Measurements from ENCODE around the gene GPR157. TPM values are rescaled to one million over a fixed set of nuclear protein-coding genes. Genes with fewer than 3 reads are reported as not detected.

GPR157 gene
- total and polyA plus RNA-seq, 10 of the 15 experiments (the other 5 are each of a cell fraction or from before 2014, with no cell fraction given), result 0.66 to 15.9 (median 3.1) TPM

- TF ChIP-seq ELK1 (IDR thresholded peaks at IDR 0.05; ENCODE audit: low read depth, low read length) (no peak), RAD51 (IDR thresholded peaks at IDR 0.05) (peak; percentile 49), SP1 (IDR thresholded peaks at IDR 0.05; ENCODE audit: low read depth, low read length) (no peak), MEF2A (IDR thresholded peaks at IDR 0.05; ENCODE audit: insufficient read depth, low read depth, low read length) (0 out of 2 replicates have a peak, but pooled peaks have one; percentile 34), NR2F1 (conservative IDR thresholded peaks at IDR 0.05) (peak; percentile 83), CBX3 (IDR thresholded peaks at IDR 0.05; ENCODE audit: borderline replicate concordance, low read depth) (no peak), PRDM15 (CRISPR knock-in tag; IDR thresholded peaks at IDR 0.05) (no peak), SRF (IDR thresholded peaks at IDR 0.05; ENCODE audit: low read depth in 2 of 2, low read length in 2 of 2) (no peak), TAF1 (IDR thresholded peaks at IDR 0.05; ENCODE audit: borderline replicate concordance, low read depth, low read length) (no peak), MEF2B (IDR thresholded peaks at IDR 0.05; ENCODE audit: partially characterized antibody, poor library complexity, severe bottlenecking) (peak; percentile 86), NFXL1 (IDR thresholded peaks at IDR 0.05; ENCODE audit: borderline replicate concordance) (no peak), ZNF384 (IDR thresholded peaks at IDR 0.05; ENCODE audit: borderline replicate concordance, low read depth, low read length) (no peak), KDM1A (IDR thresholded peaks at IDR 0.05; ENCODE audit: borderline replicate concordance) (no peak)
- TF ChIP-seq, protein P1, sequence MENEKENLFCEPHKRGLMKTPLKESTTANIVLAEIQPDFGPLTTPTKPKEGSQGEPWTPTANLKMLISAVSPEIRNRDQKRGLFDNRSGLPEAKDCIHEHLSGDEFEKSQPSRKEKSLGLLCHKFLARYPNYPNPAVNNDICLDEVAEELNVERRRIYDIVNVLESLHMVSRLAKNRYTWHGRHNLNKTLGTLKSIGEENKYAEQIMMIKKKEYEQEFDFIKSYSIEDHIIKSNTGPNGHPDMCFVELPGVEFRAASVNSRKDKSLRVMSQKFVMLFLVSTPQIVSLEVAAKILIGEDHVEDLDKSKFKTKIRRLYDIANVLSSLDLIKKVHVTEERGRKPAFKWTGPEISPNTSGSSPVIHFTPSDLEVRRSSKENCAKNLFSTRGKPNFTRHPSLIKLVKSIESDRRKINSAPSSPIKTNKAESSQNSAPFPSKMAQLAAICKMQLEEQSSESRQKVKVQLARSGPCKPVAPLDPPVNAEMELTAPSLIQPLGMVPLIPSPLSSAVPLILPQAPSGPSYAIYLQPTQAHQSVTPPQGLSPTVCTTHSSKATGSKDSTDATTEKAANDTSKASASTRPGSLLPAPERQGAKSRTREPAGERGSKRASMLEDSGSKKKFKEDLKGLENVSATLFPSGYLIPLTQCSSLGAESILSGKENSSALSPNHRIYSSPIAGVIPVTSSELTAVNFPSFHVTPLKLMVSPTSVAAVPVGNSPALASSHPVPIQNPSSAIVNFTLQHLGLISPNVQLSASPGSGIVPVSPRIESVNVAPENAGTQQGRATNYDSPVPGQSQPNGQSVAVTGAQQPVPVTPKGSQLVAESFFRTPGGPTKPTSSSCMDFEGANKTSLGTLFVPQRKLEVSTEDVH (IDR thresholded peaks at IDR 0.05; ENCODE audit: low read depth, partially characterized antibody), result no peak
- TF ChIP-seq, protein P2, sequence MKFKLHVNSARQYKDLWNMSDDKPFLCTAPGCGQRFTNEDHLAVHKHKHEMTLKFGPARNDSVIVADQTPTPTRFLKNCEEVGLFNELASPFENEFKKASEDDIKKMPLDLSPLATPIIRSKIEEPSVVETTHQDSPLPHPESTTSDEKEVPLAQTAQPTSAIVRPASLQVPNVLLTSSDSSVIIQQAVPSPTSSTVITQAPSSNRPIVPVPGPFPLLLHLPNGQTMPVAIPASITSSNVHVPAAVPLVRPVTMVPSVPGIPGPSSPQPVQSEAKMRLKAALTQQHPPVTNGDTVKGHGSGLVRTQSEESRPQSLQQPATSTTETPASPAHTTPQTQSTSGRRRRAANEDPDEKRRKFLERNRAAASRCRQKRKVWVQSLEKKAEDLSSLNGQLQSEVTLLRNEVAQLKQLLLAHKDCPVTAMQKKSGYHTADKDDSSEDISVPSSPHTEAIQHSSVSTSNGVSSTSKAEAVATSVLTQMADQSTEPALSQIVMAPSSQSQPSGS (IDR thresholded peaks at IDR 0.05; ENCODE audit: low read length), result peak; percentile 84
Measured at GRCh38 chr1:9079988-9080704, 48.8 kb downstream of the GPR157 start (continued).
